Bronchial epithelial cell (primary cell): ENCODE data around the gene CHPF. TPM values are rescaled to one million over a fixed set of nuclear protein-coding genes. Genes with fewer than 3 reads are reported as not detected.

Experiments used
- DNase-seq: peaks from one replicate; pipeline ENCODE4 v3.0.0-alpha.2; 2010; ENCODE audit warnings: low read depth
- FAIRE-seq: peaks from 2 replicates; lab custom pipeline; 2011; peaks lifted over from hg19 to GRCh38; lab: Jason Lieb, UNC
- H3K27me3 ChIP-seq: 2 replicates; pipeline ENCODE4 v1.5.1; 2011; ENCODE audit warnings: low read length; ENCODE audit not compliant: control insufficient read depth, insufficient read depth
- H3K36me3 ChIP-seq: 2 replicates; pipeline ENCODE4 v1.5.1; 2011; ENCODE audit warnings: low read length; ENCODE audit not compliant: control insufficient read depth, insufficient read depth
- H3K4me3 ChIP-seq: 2 replicates; pipeline ENCODE4 v1.5.1; 2011; ENCODE audit warnings: mild to moderate bottlenecking, low read depth, low read length, control low read depth
- CTCF ChIP-seq: IDR thresholded peaks from 2 replicates; pipeline ENCODE4 v1.5.1; 2011; ENCODE audit warnings: mild to moderate bottlenecking, moderate library complexity, low read length, control low read depth, inconsistent platforms; ENCODE audit not compliant: insufficient read depth, severe bottlenecking
- total RNA-seq: library from RNA; depleted of rRNA; stranded (reverse); fragments of >200 nt; gene quantifications from 2 replicates; pipeline ENCODE4 v1.2.1, GENCODE V29; 2014

CHPF gene
- total RNA-seq, 1 donor from 2014 or later = 52.7 TPM

DNA sequence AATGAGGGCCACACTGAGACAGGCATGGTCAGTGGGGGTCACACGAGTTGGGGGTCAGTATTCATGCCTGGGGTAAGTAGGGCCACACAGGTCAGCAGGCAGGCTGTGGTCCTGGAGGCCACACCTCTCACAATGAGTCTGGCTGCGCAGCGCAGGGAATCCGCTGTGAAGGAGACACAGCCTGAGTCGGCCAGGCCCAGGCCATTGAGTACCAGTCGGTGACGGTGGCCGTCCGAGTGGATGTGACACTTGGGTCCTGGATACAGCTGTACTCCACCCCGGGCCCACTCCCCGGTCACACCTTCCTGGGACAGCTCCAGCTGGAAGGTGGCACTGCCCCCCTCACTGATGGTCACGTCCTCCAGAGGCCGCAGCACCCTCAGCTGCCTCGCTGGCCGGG lies 10.7 kb upstream of the CHPF start:
- no peaks in the 10 kb centered on the region for H3K36me3 ChIP-seq
- H3K27me3 ChIP-seq = peaks cover 3% of the 10 kb centered on the region
- TF ChIP-seq CTCF = no peak
- FAIRE-seq (no peak), DNase-seq (no peak)
- no peak overlapping the region for H3K4me3 ChIP-seq

GRCh38 chr2:219553463-219553963 lies 9.9 kb upstream of the CHPF start:
- no peaks in the 10 kb centered on the region for H3K36me3 ChIP-seq
- no peak for FAIRE-seq
- no peak overlapping the region for H3K4me3 ChIP-seq
- H3K27me3 ChIP-seq = peaks cover 3% of the 10 kb centered on the region
- TF ChIP-seq CTCF = no peak
- DNase-seq = no peak

DNA sequence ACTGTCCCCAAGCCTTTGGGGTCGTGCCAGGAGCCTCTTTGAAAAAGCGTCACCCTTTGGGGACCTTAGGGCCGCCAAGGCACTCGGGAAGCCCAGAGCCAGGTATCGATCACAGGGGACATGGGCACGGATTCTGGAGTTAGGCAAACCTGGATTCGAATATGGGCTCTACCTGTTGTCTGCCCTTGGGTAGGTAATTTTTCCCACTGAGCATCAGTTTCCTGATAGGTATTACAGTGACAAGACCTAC lies 9.5 kb upstream of the CHPF start:
- H3K4me3 ChIP-seq = peak overlapping the region; percentile 62
- peaks cover 3% of the 10 kb centered on the region for H3K27me3 ChIP-seq
- H3K36me3 ChIP-seq = no peaks in the 10 kb centered on the region
- no peak for DNase-seq
- FAIRE-seq = no peak
- TF ChIP-seq CTCF = no peak

- FAIRE-seq = no peak
- no peak for TF ChIP-seq CTCF
- peak; percentile 58 for DNase-seq
- Histone ChIP-seq H3K27me3 (peaks cover 3% of the 10 kb centered on the region), H3K36me3 (no peaks in the 10 kb centered on the region), H3K4me3 (peak overlapping the region; percentile 62)
Observed at GRCh38 chr2:219552382-219553167, 9.0 kb upstream of the CHPF start.

DNA sequence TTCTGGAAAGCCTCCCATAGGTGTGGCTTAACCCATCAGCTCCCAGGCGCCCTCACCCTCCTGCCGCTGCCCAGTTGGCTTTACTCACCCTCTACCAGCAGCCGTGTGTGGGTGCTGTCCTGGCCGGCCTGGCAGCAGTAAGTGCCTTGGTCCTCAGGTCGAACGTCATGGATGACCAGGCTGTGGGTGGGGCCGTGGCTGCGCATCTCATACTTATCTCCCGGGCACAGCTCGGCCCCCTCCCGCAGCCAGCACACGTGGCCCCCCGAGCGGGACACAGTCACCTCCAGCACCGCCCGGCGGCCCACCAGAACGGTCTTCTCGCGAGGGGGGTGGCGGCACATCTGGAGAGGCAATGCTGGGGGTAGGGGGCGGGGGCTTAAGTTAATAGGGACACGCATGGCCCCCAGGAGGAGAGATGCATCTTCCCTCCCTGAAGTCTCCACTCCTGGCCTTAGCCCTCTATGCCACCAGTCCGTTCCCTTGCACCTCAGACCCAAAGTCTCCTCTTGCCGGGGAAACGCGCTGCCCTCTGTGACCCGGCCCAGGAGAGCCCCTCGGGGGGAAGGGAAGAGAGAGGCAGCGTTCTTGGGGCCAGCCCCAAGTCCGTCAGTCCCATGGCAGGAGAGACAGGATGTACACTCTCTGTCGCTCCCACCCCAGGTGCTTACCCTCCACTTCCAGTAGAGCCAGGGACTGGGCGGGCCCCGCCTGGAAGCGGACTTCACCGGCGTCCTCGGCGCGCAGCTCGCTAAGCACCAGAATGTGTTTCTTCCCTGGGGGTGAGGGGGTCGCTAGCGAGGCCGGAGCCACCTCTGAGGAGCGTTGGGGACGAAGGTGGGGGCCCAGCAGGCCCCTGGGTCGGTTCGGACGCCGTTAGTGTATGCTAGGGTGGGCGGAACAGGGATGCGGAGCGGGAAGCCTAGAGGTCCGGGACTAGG lies 8.1 kb upstream of the CHPF start:
- FAIRE-seq = no peak
- no peak for TF ChIP-seq CTCF
- peaks cover 3% of the 10 kb centered on the region for H3K27me3 ChIP-seq
- H3K36me3 ChIP-seq = no peaks in the 10 kb centered on the region
- DNase-seq = peak; percentile 22
- peak overlapping the region; percentile 62 for H3K4me3 ChIP-seq
